ENCODE measurements around the gene VAMP5. TPM values are rescaled to one million over a fixed set of nuclear protein-coding genes. Genes with fewer than 3 reads are reported as not detected.
"Not testable (repeated sequence)": the region's sequence is repeated elsewhere in the genome, so short reads cannot be mapped to it uniquely, and the experiment has no call there.

The VAMP5 gene
- total RNA-seq, 1 donor from 2014 or later: 132 TPM

- peak; percentile 90 for DNase-seq
Observed at GRCh38 chr2:85551698-85552678, 32.2 kb upstream of the VAMP5 start.

- DNase-seq: no peak
Observed at GRCh38 chr2:85553184-85553583, 31.0 kb upstream of the VAMP5 start.

DNA sequence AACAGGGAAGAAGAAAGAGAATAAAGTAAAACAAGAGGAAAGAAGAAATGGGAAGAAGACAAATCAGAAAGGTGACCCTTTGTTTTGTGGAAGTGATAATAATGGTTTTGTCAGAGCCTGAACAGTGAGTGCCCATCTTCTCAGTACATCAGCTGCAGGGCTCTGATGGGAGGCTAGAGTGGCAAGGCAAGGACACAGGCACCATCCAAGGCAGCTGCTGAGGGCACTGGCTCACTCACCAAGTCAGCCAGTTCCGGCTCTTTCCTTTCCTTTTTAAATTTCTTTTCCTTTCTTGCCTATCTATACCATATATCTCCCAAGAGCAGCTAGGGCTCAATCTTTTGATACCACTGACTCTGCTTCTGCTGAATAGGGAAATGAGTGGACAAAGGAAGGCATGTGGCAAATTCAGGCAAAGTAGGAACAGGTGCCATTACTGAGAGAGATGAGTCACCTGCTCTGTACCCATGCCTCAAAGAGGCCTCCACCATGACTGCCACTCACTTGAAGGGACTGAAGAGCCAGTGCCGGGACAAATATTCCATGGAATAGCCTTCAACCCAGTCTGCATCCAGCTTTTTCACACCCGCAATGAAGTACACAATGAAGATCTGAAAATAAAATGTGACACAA is 29.1 kb upstream of the VAMP5 start:
- DNase-seq: no peak

GRCh38 chr2:85557130-85557529 is 27.1 kb upstream of the VAMP5 start:
- no peak for DNase-seq

DNA sequence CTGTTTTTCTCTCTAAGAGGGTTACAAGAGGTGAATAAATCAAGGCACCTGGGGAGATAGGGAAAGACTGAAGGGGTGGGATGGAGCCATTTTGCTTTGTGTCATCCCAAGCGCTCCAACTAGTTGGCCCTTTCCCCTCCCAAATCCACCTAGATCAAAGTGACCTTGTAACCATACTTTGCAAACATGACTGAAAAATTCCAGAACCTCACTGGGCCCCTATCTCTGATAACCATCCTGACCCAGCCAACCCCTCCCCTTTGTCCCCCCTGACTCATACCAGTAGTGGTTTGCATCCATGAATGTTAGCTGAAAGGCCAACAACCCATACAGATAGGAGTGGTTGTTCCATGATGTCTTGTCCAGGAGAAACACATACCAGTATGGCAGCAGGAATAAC is 26.1 kb upstream of the VAMP5 start:
- DNase-seq: no peak

DNA sequence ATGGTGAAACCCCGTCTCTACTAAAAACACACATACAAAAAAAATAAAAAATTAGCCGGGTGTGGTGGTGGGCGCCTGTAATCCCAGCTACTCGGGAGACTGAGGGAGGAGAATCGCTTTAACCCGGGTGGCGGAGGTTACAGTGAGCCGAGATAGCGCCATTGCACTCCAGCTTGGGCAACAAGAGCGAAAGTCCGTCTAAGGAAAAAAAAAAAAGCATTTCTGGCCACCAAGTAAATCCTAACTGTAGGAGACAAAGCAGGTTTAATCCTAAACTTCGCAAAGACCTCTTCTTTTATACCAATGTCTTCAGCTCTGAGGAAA is 23.9 kb upstream of the VAMP5 start:
- DNase-seq: not testable (repeated sequence)

DNA sequence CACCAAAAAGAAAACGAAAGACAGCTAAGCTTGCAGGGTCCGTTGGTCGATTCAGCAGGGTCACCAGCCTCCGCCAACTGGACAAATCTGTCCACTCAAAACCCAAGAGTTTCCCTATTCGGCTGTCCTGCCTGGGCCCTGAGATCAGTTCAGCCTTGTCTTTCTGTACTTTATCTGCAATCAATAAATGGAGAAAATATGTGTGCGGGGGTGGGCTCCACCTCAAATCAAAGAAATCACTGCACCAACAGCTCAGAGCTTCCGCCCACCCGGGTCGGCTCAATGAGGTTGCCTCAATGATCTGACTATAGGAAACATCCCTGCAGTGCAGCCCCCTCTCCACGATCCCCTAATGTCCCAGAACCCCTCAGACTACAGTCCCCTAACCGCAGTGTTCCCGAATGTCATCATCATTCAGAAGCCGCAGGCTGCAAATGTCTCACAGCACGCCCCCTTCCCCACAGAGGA is 23.4 kb upstream of the VAMP5 start:
- no peak for DNase-seq

- peak; percentile 97 for DNase-seq
Observed at GRCh38 chr2:85561280-85562212, 22.7 kb upstream of the VAMP5 start, which contains the start of gene GGCX. Gene GGCX, minus strand, starts transcription at chr2:85561493. Its CDS starts 65 bp downstream, at chr2:85561428.

- DNase-seq: no peak
Observed at GRCh38 chr2:85564144-85564563, 20.1 kb upstream of the VAMP5 start.

- DNase-seq: no peak
Observed at GRCh38 chr2:85566265-85566664, 18.0 kb upstream of the VAMP5 start.

DNA sequence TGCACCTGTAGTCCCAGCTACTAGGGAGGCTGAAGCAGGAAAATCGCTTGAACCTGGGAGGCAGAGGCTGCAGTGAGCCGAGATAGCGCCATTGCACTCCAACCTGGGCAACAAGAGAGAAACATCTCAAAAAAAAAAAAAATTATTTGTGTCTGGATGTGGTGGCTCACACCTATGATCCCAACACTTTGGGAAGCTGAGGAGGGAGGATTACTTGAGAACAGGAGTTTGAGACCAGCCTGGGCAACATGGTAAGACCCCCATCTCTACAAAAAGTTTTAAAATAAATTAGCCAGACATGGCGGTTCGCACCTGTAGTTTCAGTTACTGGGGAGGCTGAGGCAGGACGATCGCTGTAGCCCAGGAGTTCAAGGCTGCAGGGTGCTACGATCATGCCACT is 8.5 kb upstream of the VAMP5 start:
- DNase-seq: no peak

GRCh38 chr2:85577063-85577385 is 7.2 kb upstream of the VAMP5 start:
- DNase-seq: no peak

- DNase-seq: peak; percentile 15
Observed at GRCh38 chr2:85577386-85578242, 6.6 kb upstream of the VAMP5 start, which contains the start of gene VAMP8. Gene VAMP8, plus strand, starts transcription at chr2:85577586. Its CDS starts 61 bp downstream, at chr2:85577647.

DNA sequence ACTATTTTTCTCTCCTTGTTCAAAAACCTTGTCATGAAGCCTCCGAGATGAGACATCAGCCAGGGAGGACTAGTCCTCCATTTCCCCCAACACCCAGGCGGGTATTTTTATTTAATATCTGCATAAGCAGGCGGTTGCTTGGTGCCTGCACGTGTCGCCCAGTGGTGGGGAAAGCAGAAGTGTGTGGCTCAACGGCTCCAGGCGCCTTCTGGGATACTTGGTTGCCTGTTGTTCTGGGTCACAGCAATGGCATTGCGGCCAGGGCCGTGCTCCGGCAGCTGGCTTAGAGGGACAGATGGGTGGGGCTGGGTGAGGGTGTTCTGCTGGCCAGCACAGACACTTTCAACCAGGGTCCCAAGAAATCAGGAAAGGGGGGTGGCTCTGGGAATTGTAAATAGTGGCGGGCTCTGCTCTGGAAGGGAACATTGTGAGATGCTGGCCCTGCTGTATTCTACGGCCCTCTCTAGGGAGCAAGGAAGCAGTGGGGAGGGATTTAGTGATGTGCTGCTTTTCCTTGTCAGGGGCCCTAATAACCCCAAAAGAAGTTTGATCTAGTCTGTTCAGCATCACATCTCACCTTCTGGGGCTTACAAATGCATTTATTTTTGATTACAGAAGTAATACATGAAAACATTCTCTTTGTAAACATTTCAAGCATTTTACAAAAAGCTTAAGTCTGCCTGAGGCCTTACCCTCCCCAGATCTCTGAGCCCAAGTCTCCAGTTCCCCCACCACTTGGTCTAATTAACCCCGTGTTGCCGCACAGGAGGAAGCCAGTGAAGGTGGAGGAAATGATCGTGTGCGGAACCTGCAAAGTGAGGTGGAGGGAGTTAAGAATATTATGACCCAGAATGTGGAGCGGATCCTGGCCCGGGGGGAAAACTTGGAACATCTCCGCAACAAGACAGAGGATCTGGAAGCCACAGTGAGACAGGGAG is 5.7 kb upstream of the VAMP5 start:
- DNase-seq: no peak

GRCh38 chr2:85579266-85579935 is 4.8 kb upstream of the VAMP5 start:
- no peak for DNase-seq

- DNase-seq: no peak
Observed at GRCh38 chr2:85580206-85580605, 4.0 kb upstream of the VAMP5 start.

DNA sequence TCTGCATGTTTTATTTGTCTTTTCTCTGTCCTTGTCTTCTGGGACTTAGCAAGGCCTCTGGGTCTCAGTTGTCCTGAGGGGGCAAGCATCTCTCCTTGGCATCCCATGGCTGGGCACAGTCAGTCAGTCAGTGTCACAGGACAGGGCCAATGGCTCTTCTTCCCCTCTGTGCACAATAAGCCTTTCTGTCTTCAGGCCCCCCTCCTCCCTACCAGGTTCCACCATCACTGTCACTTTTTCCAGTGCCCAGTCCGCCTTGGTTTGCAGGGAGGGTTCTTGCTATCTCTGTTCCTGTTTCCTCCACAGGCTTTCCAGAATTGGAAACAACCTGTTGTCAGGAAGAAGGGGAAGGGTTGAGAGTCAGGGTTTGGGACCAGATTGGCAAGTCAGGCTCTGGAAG is 1.7 kb upstream of the VAMP5 start:
- DNase-seq: no peak

GRCh38 chr2:85583667-85584353 is 421 bp upstream of the VAMP5 start:
- DNase-seq: peak; percentile 17
